ENCODE data around the gene CEBPA.

The CEBPA gene

DNA sequence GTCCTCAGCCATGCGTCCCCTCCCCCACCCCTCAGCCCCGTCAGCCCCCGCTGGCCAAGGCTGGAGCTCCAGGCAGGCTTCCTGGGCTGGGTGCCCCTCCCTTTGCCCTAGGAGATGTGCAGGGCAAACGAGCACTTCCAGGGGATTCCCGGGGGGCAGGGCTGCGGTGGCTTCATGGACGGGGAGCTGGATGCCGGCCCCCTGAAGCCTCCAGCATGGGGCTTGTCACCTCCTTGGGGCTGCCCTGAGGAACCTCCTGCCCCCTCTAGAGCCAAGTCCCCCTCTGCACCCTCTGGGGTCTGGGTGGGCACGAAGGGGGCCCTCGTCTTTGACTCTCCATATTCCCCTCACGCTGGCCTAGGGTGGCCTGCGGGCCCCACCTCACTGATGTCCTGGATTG is 51.3 kb downstream of the CEBPA start:
- DNase-seq (ENCODE audit: low spot score), result no peak

DNA sequence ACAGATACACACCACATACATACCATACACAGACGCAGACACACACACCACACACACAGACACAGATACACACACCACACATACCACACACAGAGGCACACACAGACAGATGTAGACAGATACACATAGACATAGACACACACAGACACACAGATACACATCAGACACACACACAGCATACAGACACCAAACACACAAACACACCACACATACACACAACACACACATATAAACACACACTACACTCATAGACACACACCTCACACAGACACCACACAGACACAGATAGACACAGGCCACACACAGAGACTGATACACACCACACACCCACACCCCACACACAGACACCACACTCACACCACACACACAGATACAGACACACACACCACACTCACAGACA is 51.8 kb downstream of the CEBPA start:
- no peak for DNase-seq (ENCODE audit: low spot score)
